SK-N-MC (cell line): ENCODE measurements around the gene F11R.

ENCODE experiments used
- DNase-seq: peaks from one replicate; pipeline ENCODE4 v3.0.0-alpha.2; 2011; ENCODE audit warnings: low read depth, low spot score
- H3K27ac ChIP-seq: fragments of 200-600 bp; sonication (generic); 2 replicates; pipeline ENCODE4 v1.5.1; 2016; ENCODE audit warnings: mixed run types
- H3K36me3 ChIP-seq: fragments of 200-600 bp; sonication (generic); 2 replicates; pipeline ENCODE4 v1.6.1; 2017; ENCODE audit warnings: antibody characterized with exemption, low read length, mixed read lengths; ENCODE audit not compliant: insufficient read depth
- H3K4me3 ChIP-seq: fragments of 200-600 bp; sonication (generic); 2 replicates; pipeline ENCODE4 v1.5.1; 2016
- H3K9ac ChIP-seq: fragments of 200-600 bp; sonication (generic); 2 replicates; pipeline ENCODE4 v1.8.0; 2017; ENCODE audit warnings: mixed run types, mixed read lengths; ENCODE audit not compliant: insufficient read length
- H3K9me3 ChIP-seq: fragments of 200-600 bp; sonication (generic); 2 replicates; pipeline ENCODE4 v1.6.1; 2017; ENCODE audit warnings: low read depth, mild to moderate bottlenecking, antibody characterized with exemption, low read length, moderate library complexity, mixed read lengths
- EZH2 ChIP-seq: fragments of 200-600 bp; sonication (generic); IDR thresholded peaks from one replicate; pipeline ENCODE4 v1.6.1; 2017; ENCODE audit warnings: antibody characterized with exemption
- FOXP2 ChIP-seq: optimal IDR thresholded peaks from 2 replicates; pipeline ENCODE3; 2011; ENCODE audit warnings: mild to moderate bottlenecking, moderate library complexity; ENCODE audit not compliant: insufficient read depth; ENCODE audit errors: extremely low read length, control extremely low read depth
- POLR2AphosphoS5 ChIP-seq: IDR thresholded peaks from 2 replicates; pipeline ENCODE4 v1.6.1; 2012; ENCODE audit warnings: mild to moderate bottlenecking, low read depth, low read length, borderline replicate concordance

The F11R gene

DNA sequence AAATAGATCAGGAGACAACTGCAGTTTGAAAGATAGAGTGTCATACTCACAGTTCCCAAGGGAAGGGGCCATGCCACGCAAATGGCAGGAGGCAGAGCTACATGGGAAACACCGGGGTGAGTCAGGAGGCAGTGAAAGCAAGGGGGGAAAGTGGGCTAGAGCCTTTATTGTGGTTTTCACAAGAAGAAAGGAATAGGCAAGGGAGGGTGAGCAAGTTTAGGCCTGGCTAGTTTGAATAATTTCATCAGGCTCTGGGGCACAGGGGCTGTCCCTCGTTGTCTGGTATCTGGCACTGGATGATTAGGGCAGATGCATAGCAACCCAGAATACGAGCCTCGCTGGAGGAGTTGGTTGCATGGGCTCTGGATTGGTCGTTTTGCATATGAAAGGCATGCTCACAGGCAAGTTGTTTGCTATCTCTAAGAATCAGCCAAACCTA is 49.3 kb downstream of the F11R start:
- no peak for DNase-seq
- no peak for TF ChIP-seq EZH2
- TF ChIP-seq FOXP2: no peak
- no peak for TF ChIP-seq POLR2AphosphoS5
- Histone ChIP-seq H3K27ac (no peak overlapping the region), H3K36me3 (no peaks in the 10 kb centered on the region), H3K9me3 (no peaks in the 10 kb centered on the region), H3K4me3 (no peak overlapping the region), H3K9ac (no peak overlapping the region)

GRCh38 chr1:160963521-160963920 is 57.4 kb downstream of the F11R start:
- Histone ChIP-seq H3K9me3 (no peaks in the 10 kb centered on the region), H3K9ac (no peak overlapping the region), H3K36me3 (no peaks in the 10 kb centered on the region), H3K27ac (no peak overlapping the region), H3K4me3 (no peak overlapping the region)
- no peak for DNase-seq
- no peak for TF ChIP-seq FOXP2
- no peak for TF ChIP-seq EZH2
- TF ChIP-seq POLR2AphosphoS5: no peak

DNA sequence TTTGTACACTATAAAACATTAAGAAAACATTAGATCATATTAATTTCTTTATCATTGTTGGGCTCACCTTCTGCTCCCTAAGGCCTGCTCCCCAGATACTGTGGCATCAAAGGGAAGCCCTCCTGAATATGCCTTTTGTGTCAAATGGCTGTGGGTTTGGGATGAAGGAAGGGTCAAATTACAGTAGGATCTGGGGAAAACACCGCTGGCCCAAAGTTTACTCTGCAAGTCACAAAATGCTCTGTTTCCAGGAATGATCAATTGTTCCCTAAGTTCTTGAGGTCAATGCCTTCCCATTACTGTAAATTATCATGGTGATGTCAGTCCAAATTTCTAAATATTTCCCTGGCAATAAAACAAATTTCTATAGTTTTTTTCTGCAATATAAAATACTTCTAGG is 59.5 kb downstream of the F11R start:
- Histone ChIP-seq H3K9me3 (no peaks in the 10 kb centered on the region), H3K9ac (no peak overlapping the region), H3K27ac (no peak overlapping the region), H3K36me3 (no peaks in the 10 kb centered on the region), H3K4me3 (no peak overlapping the region)
- TF ChIP-seq POLR2AphosphoS5 (no peak), FOXP2 (no peak), EZH2 (no peak)
- DNase-seq: no peak

DNA sequence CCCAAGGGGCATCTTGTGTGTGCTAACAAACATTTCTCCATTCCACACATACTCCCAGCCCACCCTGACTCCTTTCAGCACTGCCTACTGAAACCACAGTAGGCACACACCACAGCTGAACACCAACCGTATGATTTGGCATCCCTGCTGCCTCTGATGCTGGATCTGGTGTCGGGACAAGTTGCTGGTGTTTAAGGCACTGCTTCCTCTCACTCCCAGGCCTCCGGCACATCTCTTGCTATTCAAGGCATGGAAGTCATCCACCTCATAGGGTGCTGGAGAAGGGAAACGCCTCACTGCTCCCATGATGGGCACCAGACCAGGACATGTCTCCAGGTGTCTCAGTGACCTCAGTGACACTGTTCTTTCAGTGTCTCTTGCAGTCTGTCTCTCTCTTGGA is 64.0 kb downstream of the F11R start:
- no peak overlapping the region for H3K4me3 ChIP-seq
- no peaks in the 10 kb centered on the region for H3K36me3 ChIP-seq
- H3K27ac ChIP-seq: no peak overlapping the region
- TF ChIP-seq EZH2 (no peak), FOXP2 (no peak), POLR2AphosphoS5 (no peak)
- no peak overlapping the region for H3K9ac ChIP-seq
- no peaks in the 10 kb centered on the region for H3K9me3 ChIP-seq
- DNase-seq: no peak

DNA sequence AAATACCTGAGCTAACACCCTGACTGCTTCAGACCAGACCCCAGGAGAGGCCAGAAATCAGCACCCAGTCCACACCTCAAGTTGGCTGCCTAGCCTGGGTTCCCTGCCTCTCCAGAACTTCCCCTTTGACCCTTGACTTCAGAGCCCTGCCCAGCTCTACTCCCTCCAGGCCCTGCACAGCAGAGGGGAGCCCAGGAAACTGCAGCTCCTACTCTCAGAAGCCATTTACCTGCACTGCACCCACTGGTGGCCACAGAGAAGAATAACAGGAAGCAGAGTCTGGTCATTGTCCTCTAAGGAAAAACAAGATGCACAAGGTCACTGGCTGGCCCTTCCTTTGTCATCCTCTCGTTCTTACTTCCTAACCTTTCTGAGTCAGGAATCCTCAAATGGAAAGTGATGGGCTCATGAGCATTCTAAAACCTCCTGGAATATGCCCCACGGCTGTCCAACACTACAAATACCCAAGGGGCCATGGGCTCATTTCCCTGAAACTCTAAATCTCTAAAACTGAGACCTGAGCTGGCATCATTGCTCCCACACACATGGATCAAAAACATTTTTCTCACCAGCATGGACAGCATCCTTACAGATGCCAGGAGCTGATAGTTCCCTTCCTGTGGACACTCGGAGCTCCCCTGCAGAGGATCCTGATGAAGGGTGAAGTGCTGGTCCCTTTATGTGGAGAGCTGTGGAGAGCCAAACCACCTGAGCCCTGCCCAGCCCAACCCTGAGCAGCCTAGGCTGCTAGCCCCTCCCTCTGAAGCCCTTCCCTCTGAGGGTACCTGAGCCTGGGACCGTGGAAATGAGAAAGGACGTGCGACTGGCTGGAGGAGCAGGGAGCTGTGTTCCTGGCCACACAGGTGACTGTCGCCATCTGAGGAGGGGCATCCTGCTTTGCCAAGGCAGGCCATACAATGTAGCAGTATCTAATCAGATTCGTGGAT is 66.5 kb downstream of the F11R start, which contains the start of gene ITLN2:
Gene ITLN2 (minus strand): TSS at position 652 of the 947 bp plus-strand sequence. CDS start 68 bp downstream, at position 584.
- Histone ChIP-seq H3K9me3 (no peaks in the 10 kb centered on the region), H3K9ac (no peak within 1 kb of the TSS), H3K4me3 (no peak within 1 kb of the TSS), H3K27ac (no peak within 1 kb of the TSS), H3K36me3 (no peaks in the 10 kb centered on the region)
- TF ChIP-seq EZH2: no peak
- no peak for TF ChIP-seq POLR2AphosphoS5
- no peak for TF ChIP-seq FOXP2
- DNase-seq: no peak

DNA sequence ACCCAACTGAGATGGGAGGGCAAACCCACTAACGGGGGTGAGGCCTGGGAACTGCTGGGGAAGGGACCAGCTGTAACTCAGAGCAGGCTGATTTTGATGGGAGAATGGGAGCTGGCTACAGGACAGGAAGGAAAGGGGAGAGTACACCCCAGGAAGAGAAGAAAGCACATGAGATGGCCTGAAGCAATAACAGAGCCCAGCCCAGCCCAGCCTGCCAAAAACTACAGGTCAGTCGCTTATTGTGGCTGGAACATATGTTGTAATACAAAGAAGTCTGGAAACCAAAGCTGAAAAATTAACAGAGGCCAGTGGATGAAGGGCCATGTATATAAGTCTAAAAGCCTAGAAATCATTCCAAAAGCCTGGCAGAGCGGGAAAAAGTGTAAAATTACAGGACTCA is 67.9 kb downstream of the F11R start:
- no peak overlapping the region for H3K27ac ChIP-seq
- no peak overlapping the region for H3K4me3 ChIP-seq
- DNase-seq: no peak
- H3K9me3 ChIP-seq: no peaks in the 10 kb centered on the region
- no peak for TF ChIP-seq EZH2
- TF ChIP-seq POLR2AphosphoS5: no peak
- TF ChIP-seq FOXP2: no peak
- H3K36me3 ChIP-seq: no peaks in the 10 kb centered on the region
- no peak overlapping the region for H3K9ac ChIP-seq

- no peak overlapping the region for H3K4me3 ChIP-seq
- no peaks in the 10 kb centered on the region for H3K36me3 ChIP-seq
- DNase-seq: no peak
- H3K9ac ChIP-seq: no peak overlapping the region
- no peak for TF ChIP-seq POLR2AphosphoS5
- no peak for TF ChIP-seq FOXP2
- no peak for TF ChIP-seq EZH2
- H3K27ac ChIP-seq: no peak overlapping the region
- H3K9me3 ChIP-seq: no peaks in the 10 kb centered on the region
Measured at GRCh38 chr1:160952129-160952510, 68.8 kb downstream of the F11R start.

DNA sequence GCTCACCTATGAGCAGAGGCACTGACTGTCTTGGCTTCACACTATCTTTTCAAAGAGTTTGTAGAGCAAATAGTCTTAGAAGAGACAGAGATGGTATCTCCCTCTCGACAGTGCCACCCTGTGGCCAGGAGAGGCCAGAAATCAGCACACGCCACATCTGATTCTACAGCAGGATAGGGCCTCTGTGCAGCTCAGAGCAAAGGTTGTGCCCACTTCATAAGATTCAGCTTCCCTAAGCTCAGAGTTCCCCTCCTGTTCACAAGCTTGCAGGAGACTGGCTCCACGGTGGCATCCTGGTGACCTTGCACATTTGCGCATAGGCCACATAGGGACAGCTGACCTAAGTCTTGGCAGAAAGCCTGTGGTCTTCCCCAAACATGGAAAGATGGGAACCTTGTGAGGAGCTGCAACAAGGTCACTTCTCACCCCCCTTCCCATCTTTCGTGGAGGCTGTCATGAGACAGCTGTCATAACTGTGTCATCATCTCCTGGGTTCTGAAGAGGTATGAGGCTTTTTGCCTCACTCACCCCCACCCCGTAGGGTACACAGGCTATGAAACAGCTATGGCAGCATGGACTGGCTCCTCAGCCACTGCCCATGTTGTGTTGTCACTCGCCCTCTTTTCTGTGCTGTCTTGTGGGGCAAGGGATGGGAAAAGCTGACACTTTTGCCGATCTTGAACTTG is 69.4 kb downstream of the F11R start:
- peak; percentile 12 for DNase-seq
- Histone ChIP-seq H3K36me3 (no peaks in the 10 kb centered on the region), H3K9me3 (no peaks in the 10 kb centered on the region), H3K27ac (no peak overlapping the region), H3K9ac (no peak overlapping the region), H3K4me3 (no peak overlapping the region)
- TF ChIP-seq POLR2AphosphoS5 (no peak), FOXP2 (no peak), EZH2 (no peak)

DNA sequence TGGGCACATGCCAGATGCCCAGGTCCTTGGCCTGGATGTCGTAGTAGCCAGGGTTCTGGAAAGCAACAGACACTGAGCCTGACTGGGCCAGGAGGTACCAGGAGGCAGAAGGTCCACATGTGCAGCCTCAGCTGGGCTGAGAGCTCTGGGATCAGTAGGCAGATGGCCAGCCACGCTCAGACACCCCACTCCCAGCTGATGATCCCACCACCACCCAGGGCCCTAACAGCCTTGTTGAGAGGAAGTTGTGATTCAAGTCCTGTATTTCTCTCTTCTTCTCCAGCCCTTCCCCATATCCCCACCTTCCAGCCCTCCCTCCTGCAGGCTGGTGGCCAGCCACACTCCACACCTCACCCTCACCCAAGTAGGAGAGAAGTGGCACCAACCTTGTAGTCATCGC is 70.3 kb downstream of the F11R start:
- H3K27ac ChIP-seq: no peak overlapping the region
- H3K36me3 ChIP-seq: no peaks in the 10 kb centered on the region
- no peaks in the 10 kb centered on the region for H3K9me3 ChIP-seq
- H3K9ac ChIP-seq: no peak overlapping the region
- no peak for DNase-seq
- no peak for TF ChIP-seq FOXP2
- no peak for TF ChIP-seq POLR2AphosphoS5
- no peak for TF ChIP-seq EZH2
- H3K4me3 ChIP-seq: no peak overlapping the region
